ENCODE measurements around the gene CKM. TPM values are rescaled to one million over a fixed set of nuclear protein-coding genes. Genes with fewer than 3 reads are reported as not detected.
"Not testable (repeated sequence)": the region's sequence is repeated elsewhere in the genome, so short reads cannot be mapped to it uniquely, and the experiment has no call there.

The CKM gene
- total RNA-seq, 3 donors from 2014 or later, result not detected

DNA sequence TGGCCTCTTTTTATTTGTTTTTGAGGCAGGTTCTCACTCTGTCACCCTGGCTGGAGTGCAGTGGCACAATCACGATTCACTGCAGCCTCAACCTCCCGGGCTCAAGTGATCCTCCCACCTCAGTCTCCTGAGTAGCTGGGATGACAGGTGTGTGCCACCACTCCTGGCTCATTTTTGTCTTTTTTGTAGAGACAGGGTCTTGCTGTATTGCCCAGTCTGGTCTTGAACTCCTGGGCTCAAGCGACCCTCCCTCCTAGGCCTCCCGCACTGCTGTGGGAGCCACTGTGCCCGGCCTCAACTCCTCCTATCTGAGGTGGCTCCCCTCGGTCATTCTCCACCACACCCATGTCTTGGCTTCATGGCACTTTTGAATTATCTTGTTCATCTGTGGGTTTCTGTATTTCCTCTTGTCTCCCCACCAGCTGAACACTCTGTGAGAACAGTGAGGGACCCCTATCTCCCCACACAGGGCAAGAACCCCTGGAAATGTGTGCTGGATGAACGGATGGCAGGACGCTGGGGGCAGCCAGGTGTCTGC, 7.9 kb downstream of the CKM start:
- Histone ChIP-seq H3K36me3 (no peaks in the 10 kb centered on the region), H3K27me3 (peaks cover 0 to 10% of the 10 kb centered on the region in 2 donors), H3K4me3 (no peak overlapping the region)

DNA sequence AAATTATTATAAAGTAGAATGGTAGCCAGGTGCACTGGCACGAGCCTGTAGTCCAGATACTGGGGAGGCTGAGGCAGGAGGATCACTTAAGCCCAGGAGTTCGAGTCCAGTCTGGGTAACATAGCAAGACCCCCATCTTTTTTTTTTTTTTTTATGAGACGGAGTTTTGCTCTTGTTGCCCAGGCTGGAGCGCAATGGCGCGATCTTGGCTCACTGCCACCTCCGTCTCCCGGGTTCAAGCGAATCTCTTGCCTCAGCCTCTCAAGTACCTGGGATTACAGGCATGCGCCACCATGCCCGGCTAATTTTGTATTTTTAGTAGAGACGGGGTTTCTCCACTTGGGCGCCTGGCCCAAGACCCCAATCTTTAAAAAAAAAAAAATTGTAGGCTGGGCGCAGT, 10.4 kb downstream of the CKM start:
- H3K4me1 ChIP-seq; DNase-seq (ENCODE audit: low spot score in 2 of 2); H3K27me3 ChIP-seq; intact Hi-C loops (cut with DNase I; ENCODE audit: low total_unique reads); H3K36me3 ChIP-seq; H3K27ac ChIP-seq; H3K9me3 ChIP-seq; H3K4me3 ChIP-seq: not testable (repeated sequence)

More for the DNA sequence above, 7.9 kb downstream of the CKM start:
- intact Hi-C loops (cut with DNase I; ENCODE audit: low total_unique reads), result no loop called here
- H3K27ac ChIP-seq, result no peak overlapping the region
- TF ChIP-seq, protein P1, sequence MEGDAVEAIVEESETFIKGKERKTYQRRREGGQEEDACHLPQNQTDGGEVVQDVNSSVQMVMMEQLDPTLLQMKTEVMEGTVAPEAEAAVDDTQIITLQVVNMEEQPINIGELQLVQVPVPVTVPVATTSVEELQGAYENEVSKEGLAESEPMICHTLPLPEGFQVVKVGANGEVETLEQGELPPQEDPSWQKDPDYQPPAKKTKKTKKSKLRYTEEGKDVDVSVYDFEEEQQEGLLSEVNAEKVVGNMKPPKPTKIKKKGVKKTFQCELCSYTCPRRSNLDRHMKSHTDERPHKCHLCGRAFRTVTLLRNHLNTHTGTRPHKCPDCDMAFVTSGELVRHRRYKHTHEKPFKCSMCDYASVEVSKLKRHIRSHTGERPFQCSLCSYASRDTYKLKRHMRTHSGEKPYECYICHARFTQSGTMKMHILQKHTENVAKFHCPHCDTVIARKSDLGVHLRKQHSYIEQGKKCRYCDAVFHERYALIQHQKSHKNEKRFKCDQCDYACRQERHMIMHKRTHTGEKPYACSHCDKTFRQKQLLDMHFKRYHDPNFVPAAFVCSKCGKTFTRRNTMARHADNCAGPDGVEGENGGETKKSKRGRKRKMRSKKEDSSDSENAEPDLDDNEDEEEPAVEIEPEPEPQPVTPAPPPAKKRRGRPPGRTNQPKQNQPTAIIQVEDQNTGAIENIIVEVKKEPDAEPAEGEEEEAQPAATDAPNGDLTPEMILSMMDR (IDR thresholded peaks at IDR 0.05), result no peak
- TF ChIP-seq POLR2AphosphoS5 (IDR thresholded peaks at IDR 0.05) (no peak), POLR2A (IDR thresholded peaks at IDR 0.05) (no peak)
- no peaks in the 10 kb centered on the region for H3K9me3 ChIP-seq
- DNase-seq (ENCODE audit: low spot score in 2 of 2), result no peak
- no peaks in the 10 kb centered on the region for H3K4me1 ChIP-seq

DNA sequence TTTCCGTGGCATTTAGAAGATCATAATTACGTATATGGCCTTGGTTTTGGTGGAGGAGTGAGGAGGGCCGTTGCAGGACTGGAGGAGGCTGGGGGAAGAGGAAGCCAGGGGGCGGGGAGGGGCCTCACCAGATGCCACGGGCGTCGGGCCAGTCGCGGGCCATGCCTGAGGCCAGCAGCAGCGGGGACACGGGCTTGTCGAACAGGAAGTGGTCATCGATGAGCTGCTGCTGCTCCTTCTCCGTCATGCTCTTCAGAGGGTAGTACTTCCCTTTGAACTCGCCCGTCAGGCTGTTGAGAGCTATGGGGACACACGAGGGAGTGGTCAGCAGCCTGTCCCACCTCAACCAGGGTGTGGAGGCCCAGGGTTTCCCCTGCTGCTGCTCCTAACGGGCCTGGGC, 11.1 kb downstream of the CKM start:
- Histone ChIP-seq H3K4me3 (no peak overlapping the region), H3K27ac (no peak overlapping the region), H3K4me1 (no peaks in the 10 kb centered on the region), H3K27me3 (peaks cover 0 to 4% of the 10 kb centered on the region in 2 donors), H3K36me3 (no peaks in the 10 kb centered on the region), H3K9me3 (no peaks in the 10 kb centered on the region)
- DNase-seq (ENCODE audit: low spot score in 2 of 2), result no peak
- intact Hi-C loops (cut with DNase I; ENCODE audit: low total_unique reads), result loop anchor here (2.0 kb wide), 1 partner anchor 57 kb away; no protein-coding TSS in a partner anchor
- TF ChIP-seq POLR2A (IDR thresholded peaks at IDR 0.05), result no peak
- no peak for TF ChIP-seq POLR2AphosphoS5 (IDR thresholded peaks at IDR 0.05)
- TF ChIP-seq, protein P1 (IDR thresholded peaks at IDR 0.05), result no peak

DNA sequence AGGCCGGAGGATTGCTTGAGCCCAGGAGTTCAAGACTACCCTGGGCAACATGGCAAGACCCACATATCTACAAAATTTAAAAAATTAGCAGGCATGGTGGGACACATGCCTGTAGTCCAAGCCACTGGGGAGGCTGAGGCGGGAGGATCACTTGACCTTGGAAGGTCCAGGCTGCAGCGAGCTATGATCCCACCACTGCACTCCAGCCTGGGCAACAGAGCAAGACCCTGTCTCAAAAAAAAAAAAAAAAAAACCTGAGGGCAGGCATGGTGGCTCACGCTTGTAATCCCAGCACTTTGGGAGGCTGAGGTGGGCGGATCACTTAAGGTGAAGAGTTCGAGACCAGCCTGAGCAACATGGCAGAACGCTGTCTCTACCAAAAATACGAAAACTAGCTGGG, 13.4 kb downstream of the CKM start:
- H3K36me3 ChIP-seq; H3K9me3 ChIP-seq; H3K27ac ChIP-seq; H3K27me3 ChIP-seq; DNase-seq (ENCODE audit: low spot score in 2 of 2); H3K4me1 ChIP-seq; intact Hi-C loops (cut with DNase I; ENCODE audit: low total_unique reads); H3K4me3 ChIP-seq: not testable (repeated sequence)

DNA sequence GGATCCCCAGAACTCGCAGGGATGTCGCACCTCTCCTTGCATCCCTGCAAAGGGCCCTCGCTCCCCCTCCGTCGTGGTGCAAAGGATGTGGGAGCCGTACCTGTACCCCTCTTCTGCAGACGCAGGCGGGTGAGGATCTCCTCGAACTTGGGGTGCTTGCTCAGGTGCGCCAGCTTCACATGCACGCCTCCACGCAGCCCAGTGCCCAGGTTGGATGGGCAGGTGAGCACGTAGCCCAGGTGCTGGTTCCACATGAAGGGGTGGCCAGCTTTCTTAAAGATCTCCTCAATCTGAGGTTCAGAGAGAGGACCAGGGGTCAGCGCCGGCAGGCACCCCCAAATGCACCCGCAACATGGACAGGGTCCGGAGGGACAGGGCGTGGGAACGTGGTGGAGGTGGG, 15.3 kb downstream of the CKM start:
- Histone ChIP-seq H3K27ac (no peak overlapping the region), H3K4me1 (no peaks in the 10 kb centered on the region), H3K9me3 (no peaks in the 10 kb centered on the region), H3K27me3 (no peaks in the 10 kb centered on the region), H3K36me3 (no peaks in the 10 kb centered on the region), H3K4me3 (no peak overlapping the region)
- intact Hi-C loops (cut with DNase I; ENCODE audit: low total_unique reads), result no loop called here
- no peak for DNase-seq (ENCODE audit: low spot score in 2 of 2)
- TF ChIP-seq POLR2AphosphoS5 (IDR thresholded peaks at IDR 0.05), result no peak
- TF ChIP-seq POLR2A (IDR thresholded peaks at IDR 0.05), result no peak
- TF ChIP-seq, protein P1 (IDR thresholded peaks at IDR 0.05), result no peak

DNA sequence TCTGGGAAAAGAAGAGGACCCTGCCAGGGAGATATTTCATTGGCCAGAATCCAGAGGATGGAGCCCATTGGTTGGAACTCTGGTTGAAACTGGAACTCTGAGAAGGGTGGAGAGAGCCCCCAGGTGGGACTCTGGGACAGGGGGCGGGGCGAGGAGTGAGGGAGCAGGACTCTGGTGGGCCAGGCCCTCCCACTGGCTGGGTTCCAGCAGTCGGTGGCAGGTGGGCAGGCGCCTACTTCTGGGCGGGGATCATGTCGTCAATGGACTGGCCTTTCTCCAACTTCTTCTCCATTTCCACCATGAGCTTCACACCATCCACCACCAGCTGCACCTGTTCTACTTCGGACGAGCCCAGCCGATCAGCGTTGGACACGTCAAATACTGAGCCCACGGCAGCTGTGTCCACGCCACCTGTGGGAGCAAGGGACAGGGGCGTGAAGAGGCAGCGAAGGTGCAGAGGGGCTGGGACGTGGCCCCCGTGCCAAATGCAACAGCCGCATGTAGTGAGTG, 16.1 kb downstream of the CKM start:
- intact Hi-C loops (cut with DNase I; ENCODE audit: low total_unique reads), result no loop called here
- TF ChIP-seq POLR2AphosphoS5 (IDR thresholded peaks at IDR 0.05) (no peak), POLR2A (IDR thresholded peaks at IDR 0.05) (no peak)
- TF ChIP-seq, protein P1 (IDR thresholded peaks at IDR 0.05), result no peak

More for the DNA sequence above, 16.1 kb downstream of the CKM start:
- no peaks in the 10 kb centered on the region for H3K9me3 ChIP-seq
- H3K36me3 ChIP-seq, result no peaks in the 10 kb centered on the region
- H3K27ac ChIP-seq, result no peak overlapping the region
- no peaks in the 10 kb centered on the region for H3K4me1 ChIP-seq
- no peak overlapping the region for H3K4me3 ChIP-seq
- H3K27me3 ChIP-seq, result no peaks in the 10 kb centered on the region
- DNase-seq (ENCODE audit: low spot score in 2 of 2), result no peak
